Activated effector memory CD4-positive, alpha-beta T cell treated with Interleukin-2 at 50 U/mL for 16 hours (primary cell): ENCODE results near the gene RNU6-9.
"Not testable (repeated sequence)": the region's sequence is repeated elsewhere in the genome, so short reads cannot be mapped to it uniquely, and the experiment has no call there.

Source experiments
- DNase-seq: peaks from one replicate; pipeline ENCODE4 v3.0.0-alpha.2; 2020

RNU6-9 gene

GRCh38 chr19:878751-879561 lies 14.3 kb upstream of the RNU6-9 start:
- not testable (repeated sequence) for DNase-seq

- DNase-seq, result no peak
Measured at GRCh38 chr19:879711-880438, 13.4 kb upstream of the RNU6-9 start.

GRCh38 chr19:881385-882071 lies 11.8 kb upstream of the RNU6-9 start:
- DNase-seq, result no peak

GRCh38 chr19:882871-883497 lies 10.3 kb upstream of the RNU6-9 start:
- DNase-seq, result no peak

GRCh38 chr19:883661-884211 lies 9.5 kb upstream of the RNU6-9 start:
- DNase-seq, result no peak

- no peak for DNase-seq
Measured at GRCh38 chr19:884420-885211, 8.7 kb upstream of the RNU6-9 start.

- no peak for DNase-seq
Measured at GRCh38 chr19:885536-886224, 7.6 kb upstream of the RNU6-9 start.

- no peak for DNase-seq
Measured at GRCh38 chr19:887072-887471, 6.2 kb upstream of the RNU6-9 start.

GRCh38 chr19:887599-887998 lies 5.7 kb upstream of the RNU6-9 start:
- no peak for DNase-seq

- peak; percentile 59 for DNase-seq
Measured at GRCh38 chr19:888581-889385, 4.5 kb upstream of the RNU6-9 start.

GRCh38 chr19:889662-890295 lies 3.5 kb upstream of the RNU6-9 start:
- DNase-seq, result no peak

- no peak for DNase-seq
Measured at GRCh38 chr19:890831-891230, 2.5 kb upstream of the RNU6-9 start.

GRCh38 chr19:891421-892200 lies 1.7 kb upstream of the RNU6-9 start:
- DNase-seq, result not testable (repeated sequence)

GRCh38 chr19:892243-892893 lies 916 bp upstream of the RNU6-9 start:
- DNase-seq, result no peak

GRCh38 chr19:896434-896833 lies 3.1 kb downstream of the RNU6-9 start:
- DNase-seq, result no peak

- DNase-seq, result no peak
Measured at GRCh38 chr19:896999-897398, 3.7 kb downstream of the RNU6-9 start.

- no peak for DNase-seq
Measured at GRCh38 chr19:897442-898039, 4.3 kb downstream of the RNU6-9 start.

GRCh38 chr19:898663-899062 lies 5.4 kb downstream of the RNU6-9 start:
- no peak for DNase-seq
